Naive B cell (primary cell): ENCODE measurements around the gene TACR1. TPM values are rescaled to one million over a fixed set of nuclear protein-coding genes. Genes with fewer than 3 reads are reported as not detected.

Experiments used
- ATAC-seq, 2 donors: fragments of 150-1000 bp; cut with Tn5 transposase; 2 replicates each; pipeline ENCODE4 v1.10.0; 2021; ENCODE audit warnings: low read depth in 2 of 2, mild to moderate bottlenecking in 2 of 2, moderate library complexity in 2 of 2
- DNase-seq: peaks from one replicate; pipeline ENCODE4 v3.0.0; 2022
- H3K27ac Mint-ChIP-seq, 6 donors: one replicate each; pipeline ENCODE4 v1.8.0; 2020 to 2022; ENCODE audit warnings: mild to moderate bottlenecking in 6 of 6, mixed read lengths in 6 of 6, moderate library complexity in 5 of 6, inconsistent platforms in 2 of 6
- H3K27me3 Mint-ChIP-seq, 3 donors: one replicate each; pipeline ENCODE4 v1.8.0; 2021 to 2022; ENCODE audit warnings: mixed read lengths in 3 of 3, mild to moderate bottlenecking in 1 of 3
- H3K36me3 Mint-ChIP-seq, 2 donors: one replicate each; pipeline ENCODE4 v1.8.0; 2020 to 2022; ENCODE audit warnings: mixed read lengths in 2 of 2, inconsistent platforms in 1 of 2, mild to moderate bottlenecking in 1 of 2
- H3K4me1 Mint-ChIP-seq, 3 donors: one replicate each; pipeline ENCODE4 v1.8.0; 2020 to 2022; ENCODE audit warnings: mixed read lengths in 3 of 3, inconsistent platforms in 1 of 3, mild to moderate bottlenecking in 1 of 3, moderate library complexity in 1 of 3
- H3K4me3 Mint-ChIP-seq, 8 donors: one replicate each; pipeline ENCODE4 v1.8.0; 2020 to 2022; ENCODE audit warnings: mild to moderate bottlenecking in 8 of 8, mixed read lengths in 8 of 8, moderate library complexity in 8 of 8, inconsistent platforms in 2 of 8
- H3K9me3 Mint-ChIP-seq, 7 donors: one replicate each; pipeline ENCODE4 v1.8.0; 2020 to 2022; ENCODE audit warnings: mixed read lengths in 7 of 7, mild to moderate bottlenecking in 5 of 7, inconsistent platforms in 2 of 7, moderate library complexity in 1 of 7
- polyA plus RNA-seq, 6 donors: library from polyadenylated mRNA; unstranded; fragments of 300-500 nt; fragmentation: Illumina TruSeq; gene quantifications; one replicate each; pipeline ENCODE4 v1.2.3, GENCODE V29; 2021; ENCODE audit warnings: low read depth in 6 of 6

Gene TACR1
- polyA plus RNA-seq, 6 donors from 2014 or later: 0.04 to 0.15 (median 0.14) TPM; not detected in 3

DNA sequence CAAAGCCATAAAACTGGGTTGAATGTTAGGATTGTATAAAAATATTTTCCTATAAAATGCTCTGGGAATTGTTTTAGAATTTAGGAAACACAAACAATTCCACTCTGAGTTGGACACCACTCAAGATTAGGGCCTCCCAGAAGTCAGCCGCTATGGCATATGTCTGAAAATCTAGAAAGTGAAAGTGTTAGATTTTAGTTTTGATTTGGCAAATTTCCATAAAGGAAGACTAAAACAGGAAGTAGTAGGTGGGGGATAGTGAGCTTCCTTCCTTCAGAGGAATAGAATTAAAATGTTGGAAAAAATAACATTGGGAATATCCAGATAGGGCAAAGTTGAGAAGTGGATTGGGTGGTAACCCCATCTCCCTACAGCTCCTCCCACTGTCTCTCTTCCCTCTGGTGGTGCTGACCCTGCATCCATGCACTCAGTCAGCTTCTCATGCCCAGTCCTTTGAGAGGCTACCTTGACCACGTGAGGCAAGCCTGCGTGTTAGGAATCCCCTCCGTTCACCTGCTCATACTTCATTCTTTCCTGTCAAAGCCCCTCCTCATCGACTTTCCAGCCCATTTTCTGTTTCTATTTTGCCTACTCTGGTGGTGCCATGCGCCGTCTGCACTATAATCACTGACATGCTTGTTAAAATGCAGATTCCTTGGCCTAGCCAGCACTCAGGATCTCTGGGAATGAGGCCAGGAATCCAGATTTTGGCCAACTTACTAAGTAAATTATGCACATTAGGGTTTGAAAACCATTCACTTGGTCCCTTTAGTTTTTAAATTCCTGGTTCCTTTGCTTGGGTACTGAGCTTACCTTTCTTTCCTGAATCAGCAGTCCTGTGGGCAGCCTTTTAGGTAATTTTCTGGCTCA, 157.4 kb downstream of the TACR1 start:
- DNase-seq (no peak), ATAC-seq (no peak)
- H3K27ac Mint-ChIP-seq: no peak overlapping the region
- H3K4me3 Mint-ChIP-seq: peak overlapping the region in 1 of 8 donors; percentile 22
- peaks cover 0 to 4% (median 0%) of the 10 kb centered on the region in 3 donors for H3K4me1 Mint-ChIP-seq
- H3K27me3 Mint-ChIP-seq: no peaks in the 10 kb centered on the region
- H3K9me3 Mint-ChIP-seq: no peaks in the 10 kb centered on the region
- H3K36me3 Mint-ChIP-seq: peaks cover 0 to 9% of the 10 kb centered on the region in 2 donors

DNA sequence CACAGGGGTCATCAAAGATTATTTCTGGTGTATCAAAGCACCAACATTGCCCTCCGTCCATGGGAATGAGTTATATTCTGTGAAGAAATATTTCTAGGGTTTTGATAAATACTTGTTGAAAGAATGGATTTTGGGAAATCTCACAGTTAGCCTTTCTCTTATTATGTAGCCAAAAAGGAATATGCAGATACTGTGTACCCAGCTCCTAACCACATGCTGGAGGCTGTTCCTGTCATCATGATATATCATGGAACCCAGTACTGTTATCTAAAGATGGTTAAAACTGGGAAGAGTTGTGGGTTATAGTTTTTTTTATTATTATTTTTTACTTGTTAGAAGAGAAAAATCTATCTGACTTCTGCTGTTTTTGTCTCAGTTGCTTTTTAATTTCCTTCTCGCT, 158.1 kb downstream of the TACR1 start:
- H3K4me3 Mint-ChIP-seq: no peak overlapping the region
- ATAC-seq (no peak), DNase-seq (no peak)
- peaks cover 0 to 4% (median 0%) of the 10 kb centered on the region in 3 donors for H3K4me1 Mint-ChIP-seq
- peaks cover 0 to 9% of the 10 kb centered on the region in 2 donors for H3K36me3 Mint-ChIP-seq
- H3K27ac Mint-ChIP-seq: no peak overlapping the region
- H3K9me3 Mint-ChIP-seq: no peaks in the 10 kb centered on the region
- no peaks in the 10 kb centered on the region for H3K27me3 Mint-ChIP-seq

DNA sequence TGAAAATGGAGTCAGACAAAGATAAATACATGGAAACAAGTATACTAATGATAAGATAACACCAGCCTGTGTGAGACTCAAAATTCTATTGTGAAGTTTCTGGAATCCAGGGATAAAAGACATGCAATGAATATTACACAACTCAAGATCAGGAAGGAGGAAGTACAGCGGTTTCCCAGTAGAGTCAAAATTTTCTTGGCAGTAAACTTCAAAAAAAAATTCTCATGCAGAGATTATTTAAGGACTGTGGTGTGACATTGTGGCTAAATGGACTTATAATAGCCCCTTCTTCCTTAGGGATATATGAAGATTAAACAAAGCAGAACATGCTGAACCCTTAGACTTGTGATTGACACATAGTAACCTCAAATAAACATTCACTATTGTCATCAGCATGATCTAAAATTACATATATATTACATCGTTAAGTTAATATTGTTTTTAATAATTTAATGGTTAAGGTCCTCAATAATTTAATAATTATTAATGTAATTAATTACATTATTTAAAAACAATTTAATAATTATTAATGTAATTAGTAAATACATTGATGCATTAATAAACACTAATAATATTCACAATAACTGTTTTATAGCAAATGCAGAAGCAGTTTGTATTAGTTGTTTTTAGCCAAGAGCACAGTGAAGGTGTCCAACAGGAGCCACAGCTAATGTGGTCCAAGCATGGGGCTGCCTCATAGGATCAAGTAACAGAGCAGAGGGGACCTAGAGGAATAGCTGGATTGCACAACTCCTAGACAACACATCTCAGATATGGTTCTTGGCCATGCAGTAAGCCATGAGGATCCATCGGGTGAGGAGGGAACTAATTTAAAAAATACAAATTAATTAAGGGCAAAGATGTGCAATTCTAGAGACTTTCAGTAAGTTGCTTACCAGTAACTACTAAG, 163.6 kb downstream of the TACR1 start:
- Mint-ChIP-seq H3K27me3 (no peaks in the 10 kb centered on the region), H3K36me3 (peaks cover 0 to 2% of the 10 kb centered on the region in 2 donors), H3K4me1 (no peaks in the 10 kb centered on the region), H3K4me3 (no peak overlapping the region), H3K9me3 (no peaks in the 10 kb centered on the region), H3K27ac (peak overlapping the region in 2 of 6 donors; percentile 3 to 74)
- no peak for DNase-seq
- ATAC-seq: no peak

DNA sequence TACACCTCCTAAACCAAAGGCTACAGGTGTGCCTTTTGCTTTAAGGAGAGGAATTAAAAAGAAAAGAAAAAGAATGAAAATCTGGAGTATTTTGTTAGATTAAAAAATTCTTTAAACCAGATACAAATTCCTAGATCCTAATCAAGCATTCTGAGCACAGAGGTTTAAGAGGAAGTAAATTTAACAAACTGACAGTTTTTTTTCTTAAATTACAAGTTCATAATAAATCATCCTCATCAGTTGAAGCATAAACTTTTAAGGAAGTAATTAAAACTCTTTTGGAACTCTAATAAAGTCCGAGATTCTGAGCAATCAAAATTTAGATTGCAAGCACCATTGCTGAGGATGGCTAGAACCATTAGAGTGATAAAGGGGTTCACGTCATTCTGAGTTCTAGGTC, 165.8 kb downstream of the TACR1 start:
- DNase-seq (no peak), ATAC-seq (no peak)
- H3K4me1 Mint-ChIP-seq: no peaks in the 10 kb centered on the region
- no peaks in the 10 kb centered on the region for H3K27me3 Mint-ChIP-seq
- peaks cover 0 to 8% of the 10 kb centered on the region in 2 donors for H3K36me3 Mint-ChIP-seq
- H3K9me3 Mint-ChIP-seq: no peaks in the 10 kb centered on the region
- no peak overlapping the region for H3K27ac Mint-ChIP-seq
- no peak overlapping the region for H3K4me3 Mint-ChIP-seq

DNA sequence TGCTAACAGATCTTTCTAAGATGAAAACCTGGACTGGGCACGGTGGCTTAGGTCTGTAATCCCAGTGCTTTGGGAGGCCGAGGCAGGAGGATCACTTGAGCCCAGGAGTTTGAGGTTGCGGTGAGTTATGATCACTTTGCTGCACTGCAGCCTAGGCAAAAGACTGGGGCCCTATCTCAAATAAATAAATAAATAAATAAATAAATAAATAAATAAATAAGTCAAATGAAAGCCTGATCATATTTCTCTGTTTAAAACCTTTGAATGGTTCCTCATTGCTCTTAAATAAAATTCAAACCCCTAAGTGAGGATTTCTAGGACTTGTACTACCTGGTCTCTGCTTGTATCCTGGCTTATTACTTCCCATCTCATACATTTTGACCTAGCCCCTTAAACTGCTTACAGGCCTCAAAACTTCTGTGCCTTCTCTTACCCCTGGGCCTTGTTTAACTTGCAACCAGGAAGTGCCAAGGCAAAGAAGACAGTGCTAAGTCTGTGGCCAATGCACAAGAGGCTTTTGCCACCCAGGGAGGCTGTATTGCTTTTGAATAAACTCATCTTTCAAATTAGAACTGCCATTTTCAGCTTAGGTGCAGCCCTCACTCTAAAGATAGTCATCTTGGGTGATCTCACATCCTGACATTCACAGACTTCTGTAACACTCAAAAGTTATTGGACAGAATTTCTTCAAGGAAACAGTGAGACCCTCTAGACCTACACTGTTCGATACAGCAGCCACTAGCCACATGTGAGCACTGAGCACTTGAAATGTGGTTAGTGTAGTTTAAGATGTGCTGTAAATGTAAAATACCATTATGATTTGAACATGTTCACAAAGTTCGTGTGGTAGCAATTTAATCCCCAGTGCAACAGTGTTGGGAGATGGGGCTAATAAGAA, 167.2 kb downstream of the TACR1 start:
- H3K27ac Mint-ChIP-seq: peak overlapping the region in 1 of 6 donors; percentile 59
- ATAC-seq: no peak
- H3K4me1 Mint-ChIP-seq: no peaks in the 10 kb centered on the region

DNA sequence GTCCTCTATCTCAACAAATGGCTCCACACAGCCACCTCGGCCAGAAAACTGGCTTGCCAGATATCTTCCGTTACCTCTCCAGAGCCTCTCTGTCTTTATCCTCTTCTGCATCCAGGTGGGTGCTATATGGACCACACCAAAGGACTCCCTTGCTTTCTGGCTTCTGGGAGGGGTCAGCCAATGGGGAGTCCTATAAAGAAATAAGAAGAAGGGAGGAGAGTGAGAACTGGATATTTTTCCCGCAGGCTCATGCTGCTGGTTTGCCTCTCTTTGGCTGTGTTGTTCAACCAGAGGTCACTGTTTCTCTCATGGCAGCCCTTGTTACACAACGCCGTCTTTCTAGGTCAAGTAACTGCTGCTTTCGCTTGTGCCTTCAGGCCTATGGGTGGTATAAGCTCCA, 168.1 kb downstream of the TACR1 start:
- H3K9me3 Mint-ChIP-seq: no peaks in the 10 kb centered on the region
- DNase-seq (no peak), ATAC-seq (no peak)
- peak overlapping the region in 1 of 6 donors; percentile 23 for H3K27ac Mint-ChIP-seq
- no peaks in the 10 kb centered on the region for H3K27me3 Mint-ChIP-seq
- no peak overlapping the region for H3K4me3 Mint-ChIP-seq
- H3K36me3 Mint-ChIP-seq: peaks cover 0 to 12% of the 10 kb centered on the region in 2 donors
- no peaks in the 10 kb centered on the region for H3K4me1 Mint-ChIP-seq

More for the DNA sequence above, 167.2 kb downstream of the TACR1 start:
- no peaks in the 10 kb centered on the region for H3K27me3 Mint-ChIP-seq
- no peaks in the 10 kb centered on the region for H3K9me3 Mint-ChIP-seq
- DNase-seq: no peak
- H3K4me3 Mint-ChIP-seq: no peak overlapping the region
- peaks cover 0 to 12% of the 10 kb centered on the region in 2 donors for H3K36me3 Mint-ChIP-seq

DNA sequence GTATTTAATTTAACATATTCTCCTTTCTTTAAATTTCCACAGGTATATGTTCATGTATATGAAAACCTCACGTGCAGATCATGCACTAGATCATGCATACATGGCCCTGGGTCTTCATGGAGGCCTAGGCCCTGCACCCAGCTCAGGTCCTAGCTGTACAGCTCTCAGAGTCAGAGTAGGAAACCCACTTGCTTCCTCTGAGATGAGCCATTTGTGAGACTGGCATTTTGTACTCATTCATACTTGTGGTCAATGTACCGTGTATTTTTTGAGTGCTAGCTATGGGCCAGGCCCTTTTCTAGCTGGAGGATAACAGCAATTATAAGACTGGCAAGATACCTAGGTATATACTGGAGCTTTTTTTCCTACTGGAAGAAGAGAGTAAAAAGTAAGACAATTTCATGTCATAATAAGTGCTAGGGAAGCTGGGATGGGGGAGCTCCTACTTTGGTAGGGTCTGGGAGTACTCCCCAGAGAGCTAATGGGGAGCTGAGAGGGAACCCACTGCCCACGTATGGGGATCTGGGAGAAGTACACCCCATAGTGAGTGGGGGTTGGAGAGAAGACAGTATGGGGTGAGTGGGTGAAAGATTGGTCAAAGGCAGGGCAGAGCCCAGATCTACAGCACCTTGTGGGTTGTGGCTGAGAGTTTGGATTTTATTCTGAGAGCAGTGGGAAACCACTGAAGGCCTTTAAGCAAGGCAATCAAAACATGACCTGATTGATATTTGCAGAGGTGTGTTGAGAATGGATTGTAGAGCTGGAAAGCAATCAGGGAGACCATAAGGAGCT, 168.9 kb downstream of the TACR1 start:
- Mint-ChIP-seq H3K4me3 (no peak overlapping the region), H3K4me1 (no peaks in the 10 kb centered on the region), H3K27me3 (no peaks in the 10 kb centered on the region), H3K9me3 (no peaks in the 10 kb centered on the region), H3K27ac (peak overlapping the region in 1 of 6 donors; percentile 43), H3K36me3 (peaks cover 0 to 12% of the 10 kb centered on the region in 2 donors)
- no peak for ATAC-seq
- no peak for DNase-seq

DNA sequence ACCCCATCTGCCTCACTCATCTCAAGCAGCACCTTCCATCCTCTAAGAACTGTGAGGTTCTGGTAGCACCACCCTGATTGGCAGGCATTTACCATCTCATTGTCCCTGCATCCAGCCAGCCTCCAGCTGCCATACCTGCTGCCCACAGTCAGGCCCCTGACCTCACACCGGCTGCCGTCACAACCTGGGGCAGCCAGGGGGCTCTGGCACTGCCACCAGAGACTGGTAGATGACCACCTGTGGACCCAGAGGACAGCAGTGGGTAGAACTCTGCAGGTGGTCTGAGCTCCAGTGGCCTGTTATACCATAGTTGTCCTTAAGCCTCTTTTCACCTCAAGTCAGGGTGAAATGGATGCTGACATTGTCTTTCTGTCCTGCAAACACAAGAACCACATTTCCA, 171.4 kb downstream of the TACR1 start:
- H3K9me3 Mint-ChIP-seq: no peaks in the 10 kb centered on the region
- no peaks in the 10 kb centered on the region for H3K4me1 Mint-ChIP-seq
- peak overlapping the region in 1 of 6 donors; percentile 15 for H3K27ac Mint-ChIP-seq
- no peaks in the 10 kb centered on the region for H3K27me3 Mint-ChIP-seq
- H3K4me3 Mint-ChIP-seq: no peak overlapping the region
- no peak for DNase-seq
- ATAC-seq: no peak
- peaks cover 0 to 12% of the 10 kb centered on the region in 2 donors for H3K36me3 Mint-ChIP-seq

DNA sequence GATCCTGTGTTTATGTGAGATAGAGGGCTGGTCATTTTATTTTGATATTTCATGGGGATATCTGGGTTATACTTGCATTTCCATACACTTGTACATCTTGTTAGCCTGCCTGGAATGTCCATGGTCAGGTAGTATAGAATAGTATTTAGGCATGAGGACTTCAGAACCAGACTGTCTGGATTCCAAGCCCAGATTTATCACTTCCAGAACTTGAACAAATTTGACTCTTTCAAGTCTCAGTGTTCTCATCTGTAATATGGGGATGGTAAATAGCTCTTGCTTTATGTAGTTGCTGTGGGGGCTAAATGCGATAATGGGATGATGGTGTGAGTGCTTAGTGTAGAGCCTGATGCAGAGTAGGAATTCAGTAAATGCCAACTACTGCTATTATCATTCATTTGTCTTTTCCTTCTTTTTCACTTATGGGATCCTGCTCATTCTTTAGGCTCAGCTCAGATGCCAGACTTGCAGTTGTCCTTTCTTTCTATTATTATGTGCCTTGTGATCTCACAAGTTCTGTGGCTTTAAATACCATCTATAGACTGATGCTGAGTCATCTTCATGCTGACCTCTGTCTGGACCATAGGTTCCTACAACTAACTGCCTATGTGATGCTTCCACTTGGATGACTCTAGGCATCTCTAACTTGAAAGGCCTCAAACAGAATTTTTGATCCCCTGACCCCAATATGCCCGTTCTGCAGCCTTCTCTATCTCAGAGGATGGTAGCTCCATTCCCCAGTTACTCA, 173.5 kb downstream of the TACR1 start:
- no peak overlapping the region for H3K4me3 Mint-ChIP-seq
- H3K4me1 Mint-ChIP-seq: no peaks in the 10 kb centered on the region
- no peaks in the 10 kb centered on the region for H3K9me3 Mint-ChIP-seq
- H3K27me3 Mint-ChIP-seq: no peaks in the 10 kb centered on the region
- no peak for DNase-seq
- ATAC-seq: no peak
- peaks cover 0 to 11% of the 10 kb centered on the region in 2 donors for H3K36me3 Mint-ChIP-seq
- peak overlapping the region in 1 of 6 donors; percentile 63 for H3K27ac Mint-ChIP-seq

DNA sequence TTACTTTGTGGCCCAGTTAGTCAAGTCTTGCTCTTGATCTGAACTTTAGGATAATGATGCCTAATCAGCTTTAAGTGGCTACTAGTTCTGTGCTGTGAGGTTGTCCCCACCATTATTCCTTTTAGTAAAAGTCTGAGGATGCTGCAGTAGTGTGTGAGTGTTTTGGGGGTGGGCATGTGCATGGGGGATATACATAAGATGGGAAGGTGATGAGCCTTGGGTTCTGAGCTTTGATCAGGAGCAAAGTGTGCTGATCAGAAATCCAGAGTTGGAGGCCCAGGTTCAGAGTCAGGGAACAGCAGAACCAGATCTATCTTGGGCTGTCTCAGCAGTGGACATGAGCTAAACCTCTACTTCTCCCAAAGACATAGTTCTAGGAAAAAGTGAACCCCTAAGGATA, 174.1 kb downstream of the TACR1 start:
- Mint-ChIP-seq H3K4me3 (no peak overlapping the region), H3K4me1 (no peaks in the 10 kb centered on the region), H3K9me3 (no peaks in the 10 kb centered on the region), H3K27me3 (peaks cover 0 to 4% (median 0%) of the 10 kb centered on the region in 3 donors), H3K36me3 (peaks cover 0 to 5% of the 10 kb centered on the region in 2 donors), H3K27ac (peak overlapping the region in 2 of 6 donors; percentile 63 to 64)
- ATAC-seq (no peak), DNase-seq (no peak)

DNA sequence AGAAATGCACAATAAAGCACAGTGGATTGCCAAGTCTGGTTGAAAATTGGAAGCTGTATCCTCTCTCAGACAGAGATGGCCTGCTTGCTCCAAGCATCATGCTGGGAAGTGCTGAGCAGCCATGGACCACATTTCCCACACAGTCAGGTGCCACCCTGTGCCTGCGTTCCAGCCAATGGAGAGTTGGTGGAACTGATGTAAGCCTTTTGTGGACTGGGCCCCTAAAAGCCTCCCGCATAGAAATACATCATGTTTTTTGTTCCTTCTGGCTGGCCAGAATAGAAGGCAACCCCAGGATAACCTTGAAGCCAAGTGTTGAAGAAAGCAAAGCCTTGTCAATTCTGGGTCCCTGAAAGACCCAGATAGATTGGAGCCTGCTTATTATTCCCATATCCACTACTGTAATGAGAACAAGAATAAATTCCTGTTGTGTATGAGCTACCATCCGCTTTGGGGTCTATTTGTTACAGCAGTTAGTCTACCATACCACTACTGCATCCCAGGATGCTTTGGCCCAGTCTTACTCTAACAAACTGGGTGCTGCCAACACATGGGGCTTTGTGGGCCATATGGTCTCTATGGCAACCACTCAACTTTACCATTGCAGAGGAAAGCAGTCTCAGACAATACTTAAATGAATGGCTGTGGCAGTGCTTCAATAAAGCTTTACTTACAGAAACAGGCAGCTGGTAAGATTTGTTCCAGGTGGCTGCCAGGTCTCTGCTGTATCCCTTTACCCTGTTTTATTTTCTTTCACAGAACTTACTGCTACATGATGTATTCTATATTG, 175.5 kb downstream of the TACR1 start:
- H3K27me3 Mint-ChIP-seq: peaks cover 0 to 4% (median 0%) of the 10 kb centered on the region in 3 donors
- DNase-seq (no peak), ATAC-seq (no peak)
- H3K4me3 Mint-ChIP-seq: no peak overlapping the region
- peaks cover 0 to 5% of the 10 kb centered on the region in 2 donors for H3K36me3 Mint-ChIP-seq
- H3K9me3 Mint-ChIP-seq: no peaks in the 10 kb centered on the region
- H3K4me1 Mint-ChIP-seq: no peaks in the 10 kb centered on the region
- H3K27ac Mint-ChIP-seq: no peak overlapping the region
